ENCODE data around the gene PDGFRB. TPM values are rescaled to one million over a fixed set of nuclear protein-coding genes. Genes with fewer than 3 reads are reported as not detected.

PDGFRB gene
- total RNA-seq, 1 experiment from 2014 or later: 113 TPM

DNA sequence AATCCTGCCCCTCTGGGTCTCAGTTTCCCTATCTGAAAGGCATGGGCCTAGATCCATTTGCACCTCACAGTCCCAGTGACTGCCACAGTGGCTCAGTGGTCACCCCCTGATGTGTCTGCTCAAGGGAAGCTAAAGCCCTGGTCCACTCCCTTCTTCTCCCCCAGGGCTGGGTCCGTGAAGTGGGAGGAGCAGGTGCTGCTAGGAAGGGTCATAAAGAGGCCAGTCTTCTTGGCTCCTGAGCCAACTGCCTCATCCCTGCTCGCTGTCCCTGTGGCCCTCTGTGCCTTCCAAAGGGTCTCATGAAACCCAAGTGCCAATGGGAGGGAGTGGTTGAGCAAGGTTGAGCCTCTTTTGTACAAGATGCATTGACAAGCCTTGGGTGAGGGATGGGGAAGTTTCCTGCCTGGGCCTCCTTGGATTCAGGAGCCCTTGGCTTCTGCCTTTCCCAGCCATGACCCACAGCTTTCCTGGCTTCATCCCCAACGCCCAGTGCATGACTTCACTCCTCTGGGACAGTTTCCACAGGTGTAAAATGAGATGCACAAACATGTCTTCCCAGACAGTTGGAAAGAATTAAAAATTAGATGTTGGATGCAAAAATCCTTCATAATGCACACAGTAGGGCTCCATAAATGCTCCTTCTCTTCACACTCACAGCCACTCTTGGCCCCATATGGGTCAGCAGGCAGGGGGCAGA, 32.6 kb upstream of the PDGFRB start:
- Histone ChIP-seq H3K36me3 (no peaks in the 10 kb centered on the region), H3K27ac (no peak overlapping the region), H3K4me3 (no peak overlapping the region), H3K4me1 (replicated peaks) (peaks cover 9% of the 10 kb centered on the region), H3K9me3 (replicated peaks) (no peaks in the 10 kb centered on the region), H3K27me3 (replicated peaks) (peaks cover 7% of the 10 kb centered on the region; the same call in 1 of the 2 replicates)
- no peak for DNase-seq (ENCODE audit: low read depth in 1 of 2, low spot score in 2 of 2)

GRCh38 chr5:150186897-150187296, 31.3 kb upstream of the PDGFRB start:
- H3K4me3 ChIP-seq: no peak overlapping the region
- no peaks in the 10 kb centered on the region for H3K9me3 ChIP-seq (replicated peaks)
- peaks cover 7% of the 10 kb centered on the region; the same call in 1 of the 2 replicates for H3K27me3 ChIP-seq (replicated peaks)

GRCh38 chr5:150186137-150186536, 30.5 kb upstream of the PDGFRB start:
- Histone ChIP-seq H3K27ac (no peak overlapping the region), H3K9me3 (replicated peaks) (no peaks in the 10 kb centered on the region), H3K4me3 (no peak overlapping the region), H3K27me3 (replicated peaks) (peaks cover 7% of the 10 kb centered on the region; the same call in 1 of the 2 replicates), H3K4me1 (replicated peaks) (peaks cover 18% of the 10 kb centered on the region), H3K36me3 (no peaks in the 10 kb centered on the region)
- DNase-seq (ENCODE audit: low read depth in 1 of 2, low spot score in 2 of 2): no peak

More at GRCh38 chr5:150186897-150187296, 31.3 kb upstream of the PDGFRB start:
- Histone ChIP-seq H3K27ac (no peak overlapping the region), H3K4me1 (replicated peaks) (peaks cover 17% of the 10 kb centered on the region), H3K36me3 (no peaks in the 10 kb centered on the region)
- no peak for DNase-seq (ENCODE audit: low read depth in 1 of 2, low spot score in 2 of 2)

- no peaks in the 10 kb centered on the region for H3K9me3 ChIP-seq (replicated peaks)
- H3K27me3 ChIP-seq (replicated peaks): peaks cover 7% of the 10 kb centered on the region; the same call in 1 of the 2 replicates
- no peak overlapping the region for H3K27ac ChIP-seq
- no peak overlapping the region for H3K4me3 ChIP-seq
- H3K4me1 ChIP-seq (replicated peaks): peaks cover 24% of the 10 kb centered on the region
- no peaks in the 10 kb centered on the region for H3K36me3 ChIP-seq
- DNase-seq (ENCODE audit: low read depth in 1 of 2, low spot score in 2 of 2): no peak
These were observed 29.6 kb upstream of the PDGFRB start for GRCh38 chr5:150184990-150185912.

GRCh38 chr5:150184006-150184405, 28.4 kb upstream of the PDGFRB start:
- H3K27me3 ChIP-seq (replicated peaks): no peaks in the 10 kb centered on the region
- DNase-seq (ENCODE audit: low read depth in 1 of 2, low spot score in 2 of 2): no peak
- no peak overlapping the region for H3K27ac ChIP-seq
- no peaks in the 10 kb centered on the region for H3K36me3 ChIP-seq
- no peaks in the 10 kb centered on the region for H3K9me3 ChIP-seq (replicated peaks)
- H3K4me1 ChIP-seq (replicated peaks): peaks cover 37% of the 10 kb centered on the region
- no peak overlapping the region for H3K4me3 ChIP-seq

DNA sequence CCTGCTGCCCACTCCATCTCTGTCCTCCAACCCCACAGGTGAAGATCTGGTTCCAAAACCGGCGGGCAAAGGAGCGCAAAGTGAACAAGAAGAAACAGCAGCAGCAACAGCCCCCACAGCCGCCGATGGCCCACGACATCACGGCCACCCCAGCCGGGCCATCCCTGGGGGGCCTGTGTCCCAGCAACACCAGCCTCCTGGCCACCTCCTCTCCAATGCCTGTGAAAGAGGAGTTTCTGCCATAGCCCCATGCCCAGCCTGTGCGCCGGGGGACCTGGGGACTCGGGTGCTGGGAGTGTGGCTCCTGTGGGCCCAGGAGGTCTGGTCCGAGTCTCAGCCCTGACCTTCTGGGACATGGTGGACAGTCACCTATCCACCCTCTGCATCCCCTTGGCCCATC, 27.8 kb upstream of the PDGFRB start:
- no peaks in the 10 kb centered on the region for H3K27me3 ChIP-seq (replicated peaks)
- no peaks in the 10 kb centered on the region for H3K9me3 ChIP-seq (replicated peaks)
- DNase-seq (ENCODE audit: low read depth in 1 of 2, low spot score in 2 of 2): no peak
- H3K27ac ChIP-seq: no peak overlapping the region
- peaks cover 41% of the 10 kb centered on the region for H3K4me1 ChIP-seq (replicated peaks)
- H3K36me3 ChIP-seq: no peaks in the 10 kb centered on the region
- H3K4me3 ChIP-seq: no peak overlapping the region

DNA sequence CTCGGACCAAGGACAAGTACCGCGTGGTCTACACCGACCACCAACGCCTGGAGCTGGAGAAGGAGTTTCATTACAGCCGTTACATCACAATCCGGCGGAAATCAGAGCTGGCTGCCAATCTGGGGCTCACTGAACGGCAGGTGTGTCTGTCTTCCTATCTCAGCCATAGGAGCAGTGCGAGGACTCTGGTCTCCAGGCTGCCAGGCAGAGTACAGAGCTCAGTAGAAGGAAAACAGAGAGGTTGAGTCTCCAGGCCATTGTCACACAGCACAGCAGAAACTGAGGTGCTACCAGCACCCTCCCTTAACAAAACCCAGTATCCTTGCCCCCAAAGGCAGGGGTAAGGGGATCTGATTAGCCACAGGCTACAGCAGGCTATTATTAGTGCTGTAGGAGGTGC, 27.1 kb upstream of the PDGFRB start:
- no peak overlapping the region for H3K27ac ChIP-seq

DNA sequence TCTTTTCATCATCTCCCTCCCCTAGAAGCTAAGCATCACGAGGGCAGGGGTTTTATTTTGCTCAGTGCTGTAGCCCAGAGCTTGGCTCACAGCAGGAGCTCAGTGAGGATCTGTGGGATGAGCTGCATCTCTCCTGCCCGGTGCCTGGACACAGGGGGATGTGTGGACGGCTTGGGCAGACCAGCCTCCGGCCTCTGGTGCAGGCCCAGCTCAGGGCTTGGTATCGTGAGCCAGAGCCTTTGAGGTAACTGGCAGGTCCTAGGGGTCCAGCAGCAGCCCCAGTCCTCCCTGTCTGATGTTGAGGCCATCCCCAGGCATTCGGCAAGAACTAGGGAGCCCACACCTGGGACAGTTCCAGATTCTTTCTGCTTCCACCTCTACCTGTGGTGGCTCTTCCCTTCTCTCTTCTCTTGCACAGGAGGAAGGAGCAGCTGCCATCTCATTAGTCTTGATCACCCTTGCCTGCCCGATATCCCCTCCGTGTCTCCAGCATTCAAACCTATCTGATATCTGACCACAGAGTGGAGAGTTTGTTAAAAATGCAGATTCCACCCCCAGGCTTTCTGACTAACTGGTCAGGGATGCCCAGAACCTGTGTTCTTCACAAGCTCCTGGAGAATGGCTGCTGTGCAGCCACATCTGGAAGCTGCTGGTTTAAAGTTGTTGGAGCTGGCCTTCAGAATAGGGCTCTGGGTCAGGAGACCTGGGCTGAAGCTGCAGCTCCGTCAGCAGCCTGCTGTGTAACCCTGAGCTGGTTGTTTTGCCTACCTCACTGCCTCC, 26.3 kb upstream of the PDGFRB start:
- DNase-seq (ENCODE audit: low read depth in 1 of 2, low spot score in 2 of 2): peak in 1 of 2 experiments; percentile 25
- Histone ChIP-seq H3K36me3 (no peaks in the 10 kb centered on the region), H3K27ac (peak overlapping the region; percentile 20), H3K4me1 (replicated peaks) (peaks cover 53% of the 10 kb centered on the region), H3K4me3 (no peak overlapping the region), H3K27me3 (replicated peaks) (no peaks in the 10 kb centered on the region), H3K9me3 (replicated peaks) (no peaks in the 10 kb centered on the region)

More for the DNA sequence above, 27.1 kb upstream of the PDGFRB start:
- Histone ChIP-seq H3K9me3 (replicated peaks) (no peaks in the 10 kb centered on the region), H3K27me3 (replicated peaks) (no peaks in the 10 kb centered on the region), H3K4me1 (replicated peaks) (peaks cover 47% of the 10 kb centered on the region), H3K36me3 (no peaks in the 10 kb centered on the region), H3K4me3 (no peak overlapping the region)
- DNase-seq (ENCODE audit: low read depth in 1 of 2, low spot score in 2 of 2): no peak

DNA sequence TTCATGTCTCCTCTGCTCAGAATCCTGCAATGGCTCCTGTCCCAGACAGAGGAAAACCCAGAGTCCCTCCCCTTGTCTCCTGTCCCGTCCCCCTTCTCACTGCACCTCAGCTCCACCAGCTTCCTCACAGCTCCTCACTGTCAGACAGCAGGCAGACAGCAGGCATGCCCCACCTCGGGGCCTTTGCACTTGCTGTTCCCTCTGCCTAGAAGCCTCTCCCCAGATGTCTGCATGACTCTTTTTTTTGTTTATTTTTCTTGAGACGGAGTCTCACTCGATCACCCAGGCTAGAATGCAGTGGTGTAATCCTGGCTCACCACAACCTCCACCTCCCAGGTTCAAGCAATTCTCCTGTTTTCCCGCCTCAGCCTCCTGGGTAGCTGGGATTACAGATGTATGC, 25.4 kb upstream of the PDGFRB start:
- DNase-seq (ENCODE audit: low read depth in 1 of 2, low spot score in 2 of 2): peak; percentile 94 to 96
- H3K27ac ChIP-seq: peak overlapping the region; percentile 58
- H3K27me3 ChIP-seq (replicated peaks): no peaks in the 10 kb centered on the region

GRCh38 chr5:150180241-150181026, 24.8 kb upstream of the PDGFRB start:
- Histone ChIP-seq H3K4me3 (no peak overlapping the region), H3K36me3 (no peaks in the 10 kb centered on the region), H3K4me1 (replicated peaks) (peaks cover 68% of the 10 kb centered on the region), H3K27ac (peak overlapping the region; percentile 58), H3K9me3 (replicated peaks) (no peaks in the 10 kb centered on the region), H3K27me3 (replicated peaks) (no peaks in the 10 kb centered on the region)
- DNase-seq (ENCODE audit: low read depth in 1 of 2, low spot score in 2 of 2): no peak

More for the DNA sequence above, 25.4 kb upstream of the PDGFRB start:
- no peaks in the 10 kb centered on the region for H3K9me3 ChIP-seq (replicated peaks)
- no peak overlapping the region for H3K4me3 ChIP-seq
- H3K36me3 ChIP-seq: no peaks in the 10 kb centered on the region
- peaks cover 62% of the 10 kb centered on the region for H3K4me1 ChIP-seq (replicated peaks)

- H3K36me3 ChIP-seq: no peaks in the 10 kb centered on the region
- H3K27ac ChIP-seq: no peak overlapping the region
- peaks cover 80% of the 10 kb centered on the region for H3K4me1 ChIP-seq (replicated peaks)
- DNase-seq (ENCODE audit: low read depth in 1 of 2, low spot score in 2 of 2): no peak
- H3K4me3 ChIP-seq: no peak overlapping the region
- H3K9me3 ChIP-seq (replicated peaks): no peaks in the 10 kb centered on the region
- H3K27me3 ChIP-seq (replicated peaks): no peaks in the 10 kb centered on the region
These were observed 23.5 kb upstream of the PDGFRB start for GRCh38 chr5:150179019-150179620.

GRCh38 chr5:150178262-150178661, 22.6 kb upstream of the PDGFRB start:
- DNase-seq (ENCODE audit: low read depth in 1 of 2, low spot score in 2 of 2): no peak
- no peak overlapping the region for H3K4me3 ChIP-seq
- H3K4me1 ChIP-seq (replicated peaks): peaks cover 88% of the 10 kb centered on the region
- H3K27ac ChIP-seq: no peak overlapping the region
- no peaks in the 10 kb centered on the region for H3K36me3 ChIP-seq
- no peaks in the 10 kb centered on the region for H3K27me3 ChIP-seq (replicated peaks)
- no peaks in the 10 kb centered on the region for H3K9me3 ChIP-seq (replicated peaks)

All from SJSA1 (cell line).